Erythroblast (primary cell): ENCODE results near the gene ADAMTS2.

Experiments used
- DNase-seq, 2 experiments: peaks; one replicate each; lab custom pipeline; 2025; lab: John Stamatoyannopoulos, UW
- GATA1 ChIP-seq: IDR thresholded peaks from 2 replicates; pipeline ENCODE4 v1.6.1; 2011; ENCODE audit warnings: low read depth, mild to moderate bottlenecking, control low read depth, low read length, moderate library complexity
- POLR2A ChIP-seq: IDR thresholded peaks from 2 replicates; pipeline ENCODE4 v1.6.1; 2011; ENCODE audit warnings: mild to moderate bottlenecking, low read length

Gene ADAMTS2

GRCh38 chr5:179301796-179302195 lies 43.5 kb downstream of the ADAMTS2 start:
- TF ChIP-seq GATA1 (no peak), POLR2A (no peak)
- no peak for DNase-seq

GRCh38 chr5:179301376-179301775 lies 43.9 kb downstream of the ADAMTS2 start:
- TF ChIP-seq POLR2A (no peak), GATA1 (no peak)
- no peak for DNase-seq

- no peak for DNase-seq
- TF ChIP-seq POLR2A: no peak
- TF ChIP-seq GATA1: no peak
Measured at GRCh38 chr5:179300581-179301180, 44.6 kb downstream of the ADAMTS2 start.

- TF ChIP-seq GATA1 (no peak), POLR2A (no peak)
- DNase-seq: no peak
Measured at GRCh38 chr5:179298181-179298993, 46.9 kb downstream of the ADAMTS2 start.

GRCh38 chr5:179297486-179298180 lies 47.6 kb downstream of the ADAMTS2 start:
- DNase-seq: no peak
- TF ChIP-seq GATA1 (no peak), POLR2A (no peak)

GRCh38 chr5:179297026-179297425 lies 48.2 kb downstream of the ADAMTS2 start:
- no peak for DNase-seq
- TF ChIP-seq POLR2A (no peak), GATA1 (no peak)

- no peak for TF ChIP-seq GATA1
- TF ChIP-seq POLR2A: no peak
Measured at GRCh38 chr5:179296150-179296821, 49.0 kb downstream of the ADAMTS2 start.

GRCh38 chr5:179295778-179296149 lies 49.5 kb downstream of the ADAMTS2 start:
- TF ChIP-seq GATA1 (no peak), POLR2A (no peak)
- DNase-seq: no peak

More at GRCh38 chr5:179296150-179296821, 49.0 kb downstream of the ADAMTS2 start:
- DNase-seq: no peak

GRCh38 chr5:179294891-179295777 lies 50.1 kb downstream of the ADAMTS2 start:
- DNase-seq: no peak

GRCh38 chr5:179294131-179294780 lies 51.0 kb downstream of the ADAMTS2 start:
- no peak for DNase-seq
- TF ChIP-seq GATA1 (no peak), POLR2A (no peak)

More at GRCh38 chr5:179294891-179295777, 50.1 kb downstream of the ADAMTS2 start:
- TF ChIP-seq POLR2A (no peak), GATA1 (no peak)

GRCh38 chr5:179292681-179293635 lies 52.3 kb downstream of the ADAMTS2 start:
- no peak for DNase-seq
- no peak for TF ChIP-seq GATA1
- TF ChIP-seq POLR2A: no peak
